Renal cortical epithelial cell (primary cell): ENCODE measurements around the gene PTN. TPM values are rescaled to one million over a fixed set of nuclear protein-coding genes. Genes with fewer than 3 reads are reported as not detected.

Experiments used
- DNase-seq: peaks from one replicate; pipeline ENCODE4 v3.0.0-alpha.2; 2011; ENCODE audit warnings: low read depth
- total RNA-seq: library from RNA; depleted of rRNA; stranded (reverse); fragments of >200 nt; gene quantifications from 2 replicates; pipeline ENCODE4 v1.2.3, GENCODE V29; 2014

The PTN gene
- total RNA-seq, 1 donor from 2014 or later = 0.45 TPM

GRCh38 chr7:137324796-137325696 is 18.5 kb downstream of the PTN start:
- DNase-seq = no peak

- DNase-seq = no peak
Measured at GRCh38 chr7:137316648-137317353, 26.7 kb downstream of the PTN start.

- no peak for DNase-seq
Measured at GRCh38 chr7:137313201-137313600, 30.3 kb downstream of the PTN start.

GRCh38 chr7:137306748-137307147 is 36.8 kb downstream of the PTN start:
- no peak for DNase-seq

- DNase-seq = no peak
Measured at GRCh38 chr7:137305901-137306621, 37.5 kb downstream of the PTN start.

GRCh38 chr7:137304624-137305235 is 38.8 kb downstream of the PTN start:
- DNase-seq = no peak

GRCh38 chr7:137304165-137304564 is 39.4 kb downstream of the PTN start:
- no peak for DNase-seq

GRCh38 chr7:137302081-137302480 is 41.5 kb downstream of the PTN start:
- DNase-seq = peak; percentile 1

- no peak for DNase-seq
Measured at GRCh38 chr7:137298464-137298794, 45.1 kb downstream of the PTN start.

GRCh38 chr7:137297551-137298463 is 45.7 kb downstream of the PTN start:
- DNase-seq = no peak

GRCh38 chr7:137296576-137296975 is 47.0 kb downstream of the PTN start:
- DNase-seq = no peak

GRCh38 chr7:137295739-137296324 is 47.7 kb downstream of the PTN start:
- DNase-seq = no peak

- no peak for DNase-seq
Measured at GRCh38 chr7:137289101-137289500, 54.4 kb downstream of the PTN start.

GRCh38 chr7:137287651-137288258 is 55.8 kb downstream of the PTN start:
- DNase-seq = no peak

GRCh38 chr7:137283153-137283552 is 60.4 kb downstream of the PTN start:
- no peak for DNase-seq

- DNase-seq = no peak
Measured at GRCh38 chr7:137282043-137282442, 61.5 kb downstream of the PTN start.

- no peak for DNase-seq
Measured at GRCh38 chr7:137276189-137276588, 67.3 kb downstream of the PTN start.

GRCh38 chr7:137272249-137272648 is 71.3 kb downstream of the PTN start:
- DNase-seq = no peak

- DNase-seq = no peak
Measured at GRCh38 chr7:137269240-137269639, 74.3 kb downstream of the PTN start.
